ENCODE data around the gene PRKAG2.

PRKAG2 gene

GRCh38 chr7:151821226-151821625, 55.7 kb downstream of the PRKAG2 start:
- WGBS (ENCODE audit: extremely low coverage, insufficient coverage, insufficient read length) = no CpG with 5 or more reads among the region's 4 CpGs
- Histone ChIP-seq H3K23ac (ENCODE audit: low read length) (no peak overlapping the region), H3K9me3 (ENCODE audit: insufficient read depth, low read depth, low read length) (no peaks in the 10 kb centered on the region), H2AFZ (ENCODE audit: insufficient read depth, low read length, poor library complexity) (no peak overlapping the region), H3K4me1 (ENCODE audit: control insufficient read depth in 1 of 2, insufficient read depth in 2 of 2, low read length in 2 of 2) (peaks cover 0 to 2% of the 10 kb centered on the region in 2 experiments), H3K18ac (ENCODE audit: low read length) (no peak overlapping the region), H4K91ac (ENCODE audit: low read depth, low read length) (no peak overlapping the region), H3K36me3 (ENCODE audit: control insufficient read depth in 1 of 2, insufficient read depth in 2 of 2, low read length in 2 of 2) (no peaks in the 10 kb centered on the region), H3K79me2 (ENCODE audit: control insufficient read depth, insufficient read depth, low read length, poor library complexity) (no peaks in the 10 kb centered on the region), H3K4me2 (ENCODE audit: low read length) (no peak overlapping the region), H3K9ac (ENCODE audit: low read length) (no peak overlapping the region), H2BK120ac (ENCODE audit: insufficient read depth, low read length, poor library complexity) (no peak overlapping the region), H4K12ac (ENCODE audit: low read depth, low read length) (no peak overlapping the region), H3K4ac (ENCODE audit: low read depth, low read length) (no peak overlapping the region), H4K8ac (ENCODE audit: low read depth, low read length) (no peak overlapping the region), H2BK12ac (ENCODE audit: low read length) (no peak overlapping the region), H3K14ac (ENCODE audit: low read length) (no peak overlapping the region), H3K27ac (ENCODE audit: low read depth, low read length) (no peak overlapping the region), H2AK5ac (ENCODE audit: low read length) (no peak overlapping the region), H2BK5ac (ENCODE audit: low read depth, low read length, poor library complexity) (no peak overlapping the region), H3K4me3 (ENCODE audit: low read depth, low read length) (no peak overlapping the region), H3K27me3 (ENCODE audit: insufficient read depth, low read length) (no peaks in the 10 kb centered on the region), H3K79me1 (ENCODE audit: low read length) (no peaks in the 10 kb centered on the region)
- DNase-seq = no peak

GRCh38 chr7:151820491-151821105, 56.3 kb downstream of the PRKAG2 start:
- no CpG with 5 or more reads among the region's 19 CpGs for WGBS (ENCODE audit: extremely low coverage, insufficient coverage, insufficient read length)

GRCh38 chr7:151819866-151820265, 57.0 kb downstream of the PRKAG2 start:
- no peak overlapping the region for H4K12ac ChIP-seq (ENCODE audit: low read depth, low read length)
- no peak overlapping the region for H3K23ac ChIP-seq (ENCODE audit: low read length)
- H2BK120ac ChIP-seq (ENCODE audit: insufficient read depth, low read length, poor library complexity) = no peak overlapping the region
- H2BK12ac ChIP-seq (ENCODE audit: low read length) = no peak overlapping the region
- H2BK5ac ChIP-seq (ENCODE audit: low read depth, low read length, poor library complexity) = no peak overlapping the region
- H2AK5ac ChIP-seq (ENCODE audit: low read length) = no peak overlapping the region
- H3K79me2 ChIP-seq (ENCODE audit: control insufficient read depth, insufficient read depth, low read length, poor library complexity) = no peaks in the 10 kb centered on the region
- no peak overlapping the region for H3K4ac ChIP-seq (ENCODE audit: low read depth, low read length)
- no peaks in the 10 kb centered on the region for H3K9me3 ChIP-seq (ENCODE audit: insufficient read depth, low read depth, low read length)
- H3K14ac ChIP-seq (ENCODE audit: low read length) = no peak overlapping the region
- DNase-seq = no peak
- H2AFZ ChIP-seq (ENCODE audit: insufficient read depth, low read length, poor library complexity) = no peak overlapping the region
- no peak overlapping the region for H3K18ac ChIP-seq (ENCODE audit: low read length)
- H4K91ac ChIP-seq (ENCODE audit: low read depth, low read length) = no peak overlapping the region
- no peak overlapping the region for H4K8ac ChIP-seq (ENCODE audit: low read depth, low read length)
- no CpG with 5 or more reads among the region's 8 CpGs for WGBS (ENCODE audit: extremely low coverage, insufficient coverage, insufficient read length)
- H3K27me3 ChIP-seq (ENCODE audit: insufficient read depth, low read length) = no peaks in the 10 kb centered on the region
- H3K4me1 ChIP-seq (ENCODE audit: control insufficient read depth in 1 of 2, insufficient read depth in 2 of 2, low read length in 2 of 2) = peaks cover 0 to 2% of the 10 kb centered on the region in 2 experiments
- no peak overlapping the region for H3K27ac ChIP-seq (ENCODE audit: low read depth, low read length)
- H3K9ac ChIP-seq (ENCODE audit: low read length) = no peak overlapping the region
- no peak overlapping the region for H3K4me3 ChIP-seq (ENCODE audit: low read depth, low read length)
- H3K36me3 ChIP-seq (ENCODE audit: control insufficient read depth in 1 of 2, insufficient read depth in 2 of 2, low read length in 2 of 2) = no peaks in the 10 kb centered on the region
- H3K4me2 ChIP-seq (ENCODE audit: low read length) = no peak overlapping the region
- no peaks in the 10 kb centered on the region for H3K79me1 ChIP-seq (ENCODE audit: low read length)

More at GRCh38 chr7:151820491-151821105, 56.3 kb downstream of the PRKAG2 start:
- no peak overlapping the region for H3K27ac ChIP-seq (ENCODE audit: low read depth, low read length)
- H4K91ac ChIP-seq (ENCODE audit: low read depth, low read length) = no peak overlapping the region
- H2AFZ ChIP-seq (ENCODE audit: insufficient read depth, low read length, poor library complexity) = no peak overlapping the region
- H2BK12ac ChIP-seq (ENCODE audit: low read length) = no peak overlapping the region
- H3K4ac ChIP-seq (ENCODE audit: low read depth, low read length) = no peak overlapping the region
- no peak overlapping the region for H2BK120ac ChIP-seq (ENCODE audit: insufficient read depth, low read length, poor library complexity)
- H3K18ac ChIP-seq (ENCODE audit: low read length) = no peak overlapping the region
- no peaks in the 10 kb centered on the region for H3K79me1 ChIP-seq (ENCODE audit: low read length)
- H3K4me1 ChIP-seq (ENCODE audit: control insufficient read depth in 1 of 2, insufficient read depth in 2 of 2, low read length in 2 of 2) = peaks cover 0 to 2% of the 10 kb centered on the region in 2 experiments
- H3K14ac ChIP-seq (ENCODE audit: low read length) = no peak overlapping the region
- no peak overlapping the region for H3K23ac ChIP-seq (ENCODE audit: low read length)
- no peak overlapping the region for H4K12ac ChIP-seq (ENCODE audit: low read depth, low read length)
- H3K9ac ChIP-seq (ENCODE audit: low read length) = no peak overlapping the region
- no peak overlapping the region for H3K4me3 ChIP-seq (ENCODE audit: low read depth, low read length)
- H3K4me2 ChIP-seq (ENCODE audit: low read length) = no peak overlapping the region
- H3K36me3 ChIP-seq (ENCODE audit: control insufficient read depth in 1 of 2, insufficient read depth in 2 of 2, low read length in 2 of 2) = no peaks in the 10 kb centered on the region
- no peaks in the 10 kb centered on the region for H3K9me3 ChIP-seq (ENCODE audit: insufficient read depth, low read depth, low read length)
- no peaks in the 10 kb centered on the region for H3K27me3 ChIP-seq (ENCODE audit: insufficient read depth, low read length)
- H2AK5ac ChIP-seq (ENCODE audit: low read length) = no peak overlapping the region
- H2BK5ac ChIP-seq (ENCODE audit: low read depth, low read length, poor library complexity) = no peak overlapping the region
- no peaks in the 10 kb centered on the region for H3K79me2 ChIP-seq (ENCODE audit: control insufficient read depth, insufficient read depth, low read length, poor library complexity)
- DNase-seq = no peak
- H4K8ac ChIP-seq (ENCODE audit: low read depth, low read length) = no peak overlapping the region

GRCh38 chr7:151818674-151819519, 58.0 kb downstream of the PRKAG2 start:
- Histone ChIP-seq H2AK5ac (ENCODE audit: low read length) (no peak overlapping the region), H3K18ac (ENCODE audit: low read length) (no peak overlapping the region), H3K27ac (ENCODE audit: low read depth, low read length) (no peak overlapping the region), H4K8ac (ENCODE audit: low read depth, low read length) (no peak overlapping the region), H3K36me3 (ENCODE audit: control insufficient read depth in 1 of 2, insufficient read depth in 2 of 2, low read length in 2 of 2) (no peaks in the 10 kb centered on the region), H3K4me1 (ENCODE audit: control insufficient read depth in 1 of 2, insufficient read depth in 2 of 2, low read length in 2 of 2) (peaks cover 0 to 2% of the 10 kb centered on the region in 2 experiments), H3K23ac (ENCODE audit: low read length) (no peak overlapping the region), H3K9me3 (ENCODE audit: insufficient read depth, low read depth, low read length) (no peaks in the 10 kb centered on the region), H4K12ac (ENCODE audit: low read depth, low read length) (no peak overlapping the region), H2BK12ac (ENCODE audit: low read length) (no peak overlapping the region), H2AFZ (ENCODE audit: insufficient read depth, low read length, poor library complexity) (no peak overlapping the region), H3K79me2 (ENCODE audit: control insufficient read depth, insufficient read depth, low read length, poor library complexity) (no peaks in the 10 kb centered on the region), H2BK120ac (ENCODE audit: insufficient read depth, low read length, poor library complexity) (no peak overlapping the region), H3K14ac (ENCODE audit: low read length) (no peak overlapping the region), H2BK5ac (ENCODE audit: low read depth, low read length, poor library complexity) (no peak overlapping the region), H3K9ac (ENCODE audit: low read length) (no peak overlapping the region), H3K79me1 (ENCODE audit: low read length) (no peaks in the 10 kb centered on the region), H4K91ac (ENCODE audit: low read depth, low read length) (no peak overlapping the region), H3K27me3 (ENCODE audit: insufficient read depth, low read length) (no peaks in the 10 kb centered on the region), H3K4me3 (ENCODE audit: low read depth, low read length) (no peak overlapping the region), H3K4ac (ENCODE audit: low read depth, low read length) (no peak overlapping the region), H3K4me2 (ENCODE audit: low read length) (no peak overlapping the region)
- WGBS (ENCODE audit: extremely low coverage, insufficient coverage, insufficient read length) = no CpG with 5 or more reads among the region's 18 CpGs
- peak; percentile 75 to 92 for DNase-seq

All from trophoblast cell (in vitro differentiated cells and primary cell).